ENCODE results near the gene KRTAP5-2.

GRCh38 chr11:1555713-1556153 lies 42.4 kb downstream of the KRTAP5-2 start:
- no peak for TF ChIP-seq REST (IDR thresholded peaks at IDR 0.05; ENCODE audit: insufficient read depth in 1 of 2, low read depth in 2 of 2, low read length in 2 of 2)
- TF ChIP-seq FOXP2 (optimal IDR thresholded peaks at IDR 0.05; ENCODE audit: borderline replicate concordance, extremely low read depth, extremely low read length, insufficient read depth): no peak
